Adrenal gland (tissue), 5 donors: ENCODE measurements around the gene RAI2.

Experiments
- POLR2A ChIP-seq, 2 donors: fragments of 450-650 bp; IDR thresholded peaks; one replicate each; pipeline ENCODE4 v1.6.1; 2017; ENCODE audit warnings: antibody characterized with exemption in 2 of 2, mild to moderate bottlenecking in 2 of 2, moderate library complexity in 1 of 2
- TF ChIP-seq, protein P1 (sequence below), 6 experiments: fragments of 450-650 bp in 4 of 6; fragments of 200-600 bp in 2 of 6; sonication (generic) in 1 of 6; IDR thresholded peaks; 1 replicate in 5 of 6; 2 replicates in 1 of 6; pipeline versions ENCODE4 v1.5.1 to v1.8.0; 2016 to 2021; ENCODE audit warnings: antibody characterized with exemption in 6 of 6, mild to moderate bottlenecking in 2 of 6, moderate library complexity in 1 of 6
- donor health status: DM: no; HTN: no; CAD: no.

DNA sequence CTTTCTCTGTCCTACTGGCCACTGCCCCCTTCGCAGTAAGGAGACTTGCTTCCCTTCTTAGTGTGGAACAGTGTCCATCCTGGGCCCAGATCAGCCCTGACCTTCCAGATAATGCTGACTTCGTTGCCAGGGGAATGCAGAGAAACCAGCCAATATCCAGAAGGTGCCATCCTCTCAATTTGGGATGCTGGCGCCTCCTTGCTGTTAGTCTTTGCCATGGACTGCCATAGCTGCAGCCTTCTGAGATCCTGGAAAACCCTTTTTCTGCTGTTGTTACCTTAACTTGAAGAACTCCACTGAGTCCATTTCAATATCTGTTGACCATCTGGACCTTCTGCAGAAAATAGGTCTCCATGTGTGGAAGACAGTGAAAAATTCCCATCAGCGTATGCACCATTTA lies 21.8 kb downstream of the RAI2 start:
- TF ChIP-seq, protein P1, sequence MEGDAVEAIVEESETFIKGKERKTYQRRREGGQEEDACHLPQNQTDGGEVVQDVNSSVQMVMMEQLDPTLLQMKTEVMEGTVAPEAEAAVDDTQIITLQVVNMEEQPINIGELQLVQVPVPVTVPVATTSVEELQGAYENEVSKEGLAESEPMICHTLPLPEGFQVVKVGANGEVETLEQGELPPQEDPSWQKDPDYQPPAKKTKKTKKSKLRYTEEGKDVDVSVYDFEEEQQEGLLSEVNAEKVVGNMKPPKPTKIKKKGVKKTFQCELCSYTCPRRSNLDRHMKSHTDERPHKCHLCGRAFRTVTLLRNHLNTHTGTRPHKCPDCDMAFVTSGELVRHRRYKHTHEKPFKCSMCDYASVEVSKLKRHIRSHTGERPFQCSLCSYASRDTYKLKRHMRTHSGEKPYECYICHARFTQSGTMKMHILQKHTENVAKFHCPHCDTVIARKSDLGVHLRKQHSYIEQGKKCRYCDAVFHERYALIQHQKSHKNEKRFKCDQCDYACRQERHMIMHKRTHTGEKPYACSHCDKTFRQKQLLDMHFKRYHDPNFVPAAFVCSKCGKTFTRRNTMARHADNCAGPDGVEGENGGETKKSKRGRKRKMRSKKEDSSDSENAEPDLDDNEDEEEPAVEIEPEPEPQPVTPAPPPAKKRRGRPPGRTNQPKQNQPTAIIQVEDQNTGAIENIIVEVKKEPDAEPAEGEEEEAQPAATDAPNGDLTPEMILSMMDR (IDR thresholded peaks at IDR 0.05) = peak in 2 of 6 experiments; percentile 24 to 25
- TF ChIP-seq POLR2A (IDR thresholded peaks at IDR 0.05) = no peak
